GM12878 (cell line): ENCODE data around the gene MEIOSIN.

Experiments
- CTCF ChIP-seq, 3 experiments: IDR thresholded peaks in 2 of 3; conservative IDR thresholded peaks in 1 of 3; 2 replicates each; pipeline ENCODE4 v1.5.1; 2011; ENCODE audit warnings: low read depth in 3 of 3, low read length in 3 of 3, mild to moderate bottlenecking in 3 of 3, control low read depth in 2 of 3, moderate library complexity in 2 of 3, inconsistent platforms in 1 of 3, mixed read lengths in 1 of 3; ENCODE audit not compliant: control insufficient read depth in 2 of 3, insufficient read depth in 1 of 3; ENCODE audit errors: extremely low read depth in 1 of 3
- NFYB ChIP-seq: IDR thresholded peaks from 2 replicates; pipeline ENCODE4 v1.6.1; 2011; ENCODE audit warnings: low read depth, mild to moderate bottlenecking, low read length, improper control_type of control experiment, moderate library complexity; ENCODE audit not compliant: insufficient read depth
- PML ChIP-seq: IDR thresholded peaks from 2 replicates; pipeline ENCODE4 v1.6.1; 2012; ENCODE audit warnings: low read length, inconsistent platforms

- TF ChIP-seq PML, result no peak
- no peak for TF ChIP-seq NFYB
- no peak for TF ChIP-seq CTCF (IDR thresholded peaks at IDR 0.05 in 2 of 3, conservative IDR thresholded peaks at IDR 0.05 in 1 of 3; ENCODE audit: control insufficient read depth in 2 of 3, extremely low read depth in 1 of 3, insufficient read depth in 1 of 3, low read depth in 3 of 3, low read length in 3 of 3)
These were observed 20.6 kb upstream of the MEIOSIN start for GRCh38 chr19:45712699-45713067.
